K562 (cell line): ENCODE measurements around the gene ARAP1. TPM values are rescaled to one million over a fixed set of nuclear protein-coding genes. Genes with fewer than 3 reads are reported as not detected.

Experiments used
- ATAC-seq: fragments of 200-7000 bp; cut with Tn5 transposase; 3 replicates; pipeline ENCODE4 v1.9.1; 2020; ENCODE audit warnings: moderate library complexity
- BruUV-seq: library from RNA; stranded (reverse); fragments of 400-500 nt; replicated peaks from 2 replicates; lab custom pipeline; 2021; lab: Mats Ljungman, UMichigan
- CTCF ChIA-PET: fragments of 300-600 bp; formaldehyde crosslinking; extraction: SDS; loops from one replicate; lab custom pipeline; 2021; ENCODE audit warnings: low intra/inter-chr PET ratio; lab: Yijun Ruan, JAX
- POLR2A ChIA-PET: fragments of 300-600, 350-650 bp; sonication (Branson Sonifier 250); formaldehyde crosslinking; extraction: SDS; loops from one replicate; lab custom pipeline; 2021; ENCODE audit warnings: antibody characterized with exemption, inconsistent platforms; lab: Yijun Ruan, JAX
- DNase-seq, 4 experiments: peaks; one replicate each; pipeline versions ENCODE4 v3.0.0 to v3.0.0-alpha.2; 2011 to 2018; ENCODE audit warnings: low spot score in 3 of 4, mixed read lengths in 3 of 4; ENCODE audit errors: extremely low read depth in 1 of 4
- FAIRE-seq: peaks from 2 replicates; lab custom pipeline; 2011; peaks lifted over from hg19 to GRCh38; lab: Jason Lieb, UNC
- H2AFZ ChIP-seq: 2 replicates; pipeline ENCODE4 v1.6.0; 2011; ENCODE audit warnings: low read depth, low read length, control low read depth, inconsistent platforms
- H3K27ac ChIP-seq: fragments of 200-600 bp; 3 replicates; pipeline ENCODE4 v1.8.0; 2011; ENCODE audit warnings: low read depth, mild to moderate bottlenecking, control low read depth, inconsistent platforms, low read length, moderate library complexity, mixed read lengths; ENCODE audit errors: extremely low read depth
- H3K27me3 ChIP-seq, 2 experiments: fragments of 300-600 bp in 1 of 2; 2 replicates in 1 of 2; 3 replicates in 1 of 2; pipeline versions ENCODE4 v1.6.0 to v1.8.0; 2011; ENCODE audit warnings: inconsistent platforms in 2 of 2, low read length in 2 of 2, mild to moderate bottlenecking in 1 of 2, mixed read lengths in 1 of 2, moderate library complexity in 1 of 2; ENCODE audit not compliant: control insufficient read depth in 2 of 2, insufficient read depth in 2 of 2
- H3K36me3 ChIP-seq: fragments of 300-600 bp; 3 replicates; pipeline ENCODE4 v1.8.0; 2011; ENCODE audit warnings: mild to moderate bottlenecking, low read length, inconsistent platforms; ENCODE audit not compliant: control insufficient read depth, insufficient read depth
- H3K4me1 ChIP-seq, 2 experiments: fragments of 200-600 bp in 1 of 2; replicated peaks in 1 of 2; 2 replicates in 1 of 2; 3 replicates in 1 of 2; pipeline versions ENCODE4 v1.5.1 to v1.8.0; 2011; ENCODE audit warnings: inconsistent platforms in 2 of 2, low read length in 2 of 2, mild to moderate bottlenecking in 1 of 2, mixed read lengths in 1 of 2, moderate library complexity in 1 of 2; ENCODE audit not compliant: control insufficient read depth in 2 of 2, insufficient read depth in 2 of 2
- H3K4me2 ChIP-seq: 2 replicates; pipeline ENCODE4 v1.6.1; 2011; ENCODE audit warnings: low read length, control low read depth, inconsistent platforms, mixed read lengths; ENCODE audit not compliant: insufficient read depth
- H3K4me3 ChIP-seq: fragments of 200-600 bp; sonication (generic), shearing (Covaris generic); 2 replicates; pipeline ENCODE4 v1.5.1; 2016; ENCODE audit warnings: control low read depth, inconsistent platforms
- H3K79me2 ChIP-seq: fragments of 200-600 bp; 3 replicates; pipeline ENCODE4 v1.8.0; 2011; ENCODE audit warnings: low read length, inconsistent platforms; ENCODE audit not compliant: control insufficient read depth, insufficient read depth
- H3K9ac ChIP-seq, 2 experiments: 2 replicates each; pipeline versions ENCODE4 v1.6.0 to v1.6.1; 2011; ENCODE audit warnings: low read depth in 2 of 2, low read length in 2 of 2, control low read depth in 1 of 2, inconsistent platforms in 1 of 2, mild to moderate bottlenecking in 1 of 2, mixed read lengths in 1 of 2; ENCODE audit not compliant: insufficient read depth in 1 of 2
- H3K9me1 ChIP-seq: one replicate; pipeline ENCODE4 v1.6.0; 2011; ENCODE audit warnings: inconsistent platforms, mild to moderate bottlenecking, low read length, moderate library complexity; ENCODE audit not compliant: control insufficient read depth, insufficient read depth
- H3K9me3 ChIP-seq: replicated peaks from 2 replicates; pipeline ENCODE4 v1.5.1; 2011; ENCODE audit warnings: low read depth, low read length, inconsistent platforms; ENCODE audit not compliant: control insufficient read depth, insufficient read depth
- H4K20me1 ChIP-seq: replicated peaks from 2 replicates; pipeline ENCODE4 v1.6.1; 2011; ENCODE audit warnings: low read length, inconsistent platforms, mixed read lengths; ENCODE audit not compliant: control insufficient read depth, insufficient read depth
- ADNP ChIP-seq: fragments of 200-800 bp; sonication (Bioruptor generic); IDR thresholded peaks from 2 replicates; pipeline ENCODE4 v1.6.1; 2016; ENCODE audit warnings: missing genetic modification characterization, missing compliant biosample characterization
- BCOR ChIP-seq: fragments of 450-650 bp; IDR thresholded peaks from 2 replicates; pipeline ENCODE4 v1.6.1; 2016
- BHLHE40 ChIP-seq: IDR thresholded peaks from 2 replicates; pipeline ENCODE4 v1.6.1; 2011; ENCODE audit warnings: low read length, improper control_type of control experiment
- FOXA3 ChIP-seq, 2 experiments: fragments of 450-650 bp in 1 of 2; sonication (generic) in 1 of 2; formaldehyde crosslinking; IDR thresholded peaks in 1 of 2; conservative IDR thresholded peaks in 1 of 2; 2 replicates each; pipeline versions ENCODE4 v1.4.0 to v1.8.0; 2020 to 2022; ENCODE audit warnings: mild to moderate bottlenecking in 2 of 2, missing genetic modification reagents in 1 of 2
- KDM1A ChIP-seq, 2 experiments: fragments of 450-650 bp; IDR thresholded peaks; 2 replicates each; pipeline ENCODE4 v1.6.1; 2016; ENCODE audit warnings: mild to moderate bottlenecking in 2 of 2
- RBM25 ChIP-seq: fragments of 200-400 bp; formaldehyde crosslinking; IDR thresholded peaks from 2 replicates; pipeline ENCODE4 v1.6.1; 2018; ENCODE audit warnings: low read length, low read depth, moderate library complexity; ENCODE audit not compliant: severe bottlenecking
- SAP30 ChIP-seq: fragments of 200-600 bp; sonication (generic); IDR thresholded peaks from 2 replicates; pipeline ENCODE4 v1.6.1; 2012; ENCODE audit warnings: borderline replicate concordance, low read depth, mild to moderate bottlenecking, moderate library complexity, low read length, control low read depth, inconsistent platforms; ENCODE audit not compliant: insufficient read depth, poor library complexity, severe bottlenecking
- WGBS: fragments of 100-300 bp; shearing (Covaris generic); methylation state at CpG from one replicate; pipeline ENCODE4 v1.1.6; 2016; ENCODE audit warnings: low coverage, mixed read lengths; ENCODE audit not compliant: insufficient coverage; ENCODE audit errors: missing lambda C conversion rate; 5-methylcytosine and 5-hydroxymethylcytosine counted together
- in situ Hi-C: fragments of 300-500 bp; cut with MboI; formaldehyde crosslinking; loops from 4 replicates; pipeline ENCODE4 v1.15.0; 2018; ENCODE audit warnings: inconsistent platforms, mixed read lengths
- intact Hi-C: fragments of 100-400 bp; cut with micrococcal nuclease; formaldehyde crosslinking; loops from 2 replicates; pipeline ENCODE4 v1.14.2; 2022
- polyA plus RNA-seq, 8 experiments: library from polyadenylated mRNA; depleted of rRNA in 4 of 8; stranded (reverse) in 5 of 8; unstranded in 3 of 8; fragments of >200 nt; fragmentation: Nextera tagmentation in 2 of 8; fragmentation: Illumina TruSeq in 1 of 8; extraction: Ambion mirVana in 2 of 8; extraction: Trizol in 1 of 8; gene quantifications; 2 replicates each; pipeline versions ENCODE4 v1.2.1 to v1.2.3, GENCODE V29; 2011 to 2014; ENCODE audit warnings: inconsistent platforms in 1 of 8, missing spikeins in 1 of 8
- total RNA-seq, 7 experiments: library from RNA; depleted of rRNA in 6 of 7; stranded (reverse); fragments of >200 nt in 6 of 7; fragmentation: Illumina TruSeq in 2 of 7; extraction: Trizol in 2 of 7; gene quantifications; 2 replicates each; pipeline versions ENCODE4 v1.2.1 to v1.2.3, GENCODE V29; 2011 to 2021; ENCODE audit warnings: low replicate concordance in 1 of 7
- TF ChIP-seq, protein P1 (sequence below): fragments of 450-650 bp; conservative IDR thresholded peaks from 2 replicates; pipeline ENCODE4 v1.6.1; 2016; ENCODE audit warnings: missing genetic modification characterization, low read depth, mild to moderate bottlenecking, control low read depth, missing compliant biosample characterization
- TF ChIP-seq, protein P2 (sequence below): fragments of 450-650 bp; IDR thresholded peaks from 2 replicates; pipeline ENCODE4 v1.6.1; 2017; ENCODE audit warnings: mild to moderate bottlenecking, moderate library complexity

ARAP1 gene
- total and polyA plus RNA-seq, 9 of the 15 experiments (the other 6 are each of a cell fraction or from before 2014, with no cell fraction given): 0.23 to 67.0 (median 24.6) TPM

DNA sequence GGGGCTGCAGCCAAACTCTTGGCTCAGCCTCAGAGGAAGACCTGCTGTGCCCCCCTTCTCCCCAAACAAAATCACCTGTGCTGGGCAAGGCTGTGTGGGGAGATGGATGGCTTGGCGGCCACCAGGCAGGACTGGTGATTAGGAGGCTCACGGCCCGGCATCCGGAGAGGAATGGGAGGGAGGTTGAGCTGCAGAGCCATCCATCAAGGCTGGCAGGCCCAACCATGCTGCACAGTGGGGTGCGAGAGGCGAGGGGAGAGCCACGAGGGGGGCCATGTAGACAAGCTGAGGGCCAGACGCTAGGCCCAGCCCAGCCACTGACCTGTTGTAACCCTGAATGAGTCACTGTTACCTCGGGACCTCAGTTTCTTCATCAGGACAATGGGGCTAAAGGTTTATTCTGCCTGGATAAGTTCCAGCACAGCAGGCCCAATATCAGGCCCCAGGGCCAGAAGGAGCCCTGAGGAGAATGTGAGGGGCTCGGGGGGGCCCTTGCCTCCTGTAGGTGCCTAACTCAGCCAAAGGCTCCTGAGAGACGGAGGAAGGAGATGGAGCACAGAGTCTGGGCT lies 96.2 kb downstream of the ARAP1 start:
- Histone ChIP-seq H3K27ac (no peak overlapping the region), H3K4me2 (no peak overlapping the region), H3K9me1 (no peaks in the 10 kb centered on the region), H3K4me3 (no peak overlapping the region), H3K36me3 (no peaks in the 10 kb centered on the region), H3K79me2 (no peaks in the 10 kb centered on the region), H2AFZ (no peak overlapping the region), H3K9me3 (no peaks in the 10 kb centered on the region), H3K4me1 (peaks cover 15 to 26% of the 10 kb centered on the region in 2 experiments; a peak in 4 of 5 replicates), H3K9ac (no peak overlapping the region; a peak in 1 of 4 replicates), H3K27me3 (peaks cover 11 to 19% of the 10 kb centered on the region in 2 experiments; a peak in 4 of 5 replicates), H4K20me1 (peaks cover 11% of the 10 kb centered on the region)
- no TSS peak for BruUV-seq
- in situ Hi-C loops: no loop called here
- DNase-seq: no peak
- WGBS: 27% methylated on average over 11 of the region's 11 CpGs
- ChIA-PET POLR2A (no interaction called here), CTCF (no interaction called here)
- intact Hi-C loops: no loop called here
- no peak for ATAC-seq
- FAIRE-seq: no peak
- TF ChIP-seq, protein P1, sequence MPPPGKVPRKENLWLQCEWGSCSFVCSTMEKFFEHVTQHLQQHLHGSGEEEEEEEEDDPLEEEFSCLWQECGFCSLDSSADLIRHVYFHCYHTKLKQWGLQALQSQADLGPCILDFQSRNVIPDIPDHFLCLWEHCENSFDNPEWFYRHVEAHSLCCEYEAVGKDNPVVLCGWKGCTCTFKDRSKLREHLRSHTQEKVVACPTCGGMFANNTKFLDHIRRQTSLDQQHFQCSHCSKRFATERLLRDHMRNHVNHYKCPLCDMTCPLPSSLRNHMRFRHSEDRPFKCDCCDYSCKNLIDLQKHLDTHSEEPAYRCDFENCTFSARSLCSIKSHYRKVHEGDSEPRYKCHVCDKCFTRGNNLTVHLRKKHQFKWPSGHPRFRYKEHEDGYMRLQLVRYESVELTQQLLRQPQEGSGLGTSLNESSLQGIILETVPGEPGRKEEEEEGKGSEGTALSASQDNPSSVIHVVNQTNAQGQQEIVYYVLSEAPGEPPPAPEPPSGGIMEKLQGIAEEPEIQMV (tag): no peak
- TF ChIP-seq RBM25 (peak; percentile 63), BCOR (peak; percentile 67; the same call in 1 of the 2 replicates), FOXA3 (CRISPR knock-in tag; conservative IDR thresholded peaks at IDR 0.05 in 1 of 2, IDR thresholded peaks at IDR 0.05 in 1 of 2) (no peak), SAP30 (no peak), KDM1A (IDR thresholded peaks at IDR 0.05) (peak; percentile 45 to 53; a peak in 2 of 4 replicates), BHLHE40 (no peak), ADNP (tag) (peak; percentile 44; the same call in 1 of the 2 replicates)
- TF ChIP-seq, protein P2, sequence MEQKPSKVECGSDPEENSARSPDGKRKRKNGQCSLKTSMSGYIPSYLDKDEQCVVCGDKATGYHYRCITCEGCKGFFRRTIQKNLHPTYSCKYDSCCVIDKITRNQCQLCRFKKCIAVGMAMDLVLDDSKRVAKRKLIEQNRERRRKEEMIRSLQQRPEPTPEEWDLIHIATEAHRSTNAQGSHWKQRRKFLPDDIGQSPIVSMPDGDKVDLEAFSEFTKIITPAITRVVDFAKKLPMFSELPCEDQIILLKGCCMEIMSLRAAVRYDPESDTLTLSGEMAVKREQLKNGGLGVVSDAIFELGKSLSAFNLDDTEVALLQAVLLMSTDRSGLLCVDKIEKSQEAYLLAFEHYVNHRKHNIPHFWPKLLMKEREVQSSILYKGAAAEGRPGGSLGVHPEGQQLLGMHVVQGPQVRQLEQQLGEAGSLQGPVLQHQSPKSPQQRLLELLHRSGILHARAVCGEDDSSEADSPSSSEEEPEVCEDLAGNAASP: no peak
